Measurements from ENCODE around the gene USP9X. TPM values are rescaled to one million over a fixed set of nuclear protein-coding genes. Genes with fewer than 3 reads are reported as not detected.
"Not testable (repeated sequence)": the region's sequence is repeated elsewhere in the genome, so short reads cannot be mapped to it uniquely, and the experiment has no call there.

USP9X gene
- total and polyA plus RNA-seq, 3 donors from 2014 or later = 50.8 to 161 (median 135) TPM

GRCh38 chrX:41275661-41276609, 190.7 kb downstream of the USP9X start:
- H3K36me3 ChIP-seq (ENCODE audit: low read depth, missing control alignments) = no peaks in the 10 kb centered on the region
- H3K9me3 ChIP-seq = no peaks in the 10 kb centered on the region
- peak overlapping the region; percentile 39 to 71 for H3K27ac ChIP-seq
- TF ChIP-seq CTCF (IDR thresholded peaks at IDR 0.05) (peak in 1 of 3 experiments; percentile 19), POLR2A (IDR thresholded peaks at IDR 0.05) (no peak)
- no peaks in the 10 kb centered on the region for H3K27me3 ChIP-seq
- peak; percentile 74 for DNase-seq
- H3K4me3 ChIP-seq = peak overlapping the region; percentile 44 to 61
- intact Hi-C loops (cut with DNase I; ENCODE audit: low total_unique reads) = no loop called here
- 0 to 4% methylated on average over 7 to 46 of the region's 54 CpGs for WGBS, 2 donors
- no peaks in the 10 kb centered on the region for H3K4me1 ChIP-seq

- 11 to 18% methylated on average over 14 of the region's 19 CpGs for WGBS, 2 donors
- intact Hi-C loops (cut with DNase I; ENCODE audit: low total_unique reads) = no loop called here
- peak overlapping the region; percentile 44 to 61 for H3K4me3 ChIP-seq
- peak overlapping the region in 1 of 2 donors; percentile 39 for H3K27ac ChIP-seq
- TF ChIP-seq CTCF (IDR thresholded peaks at IDR 0.05) (no peak), POLR2A (IDR thresholded peaks at IDR 0.05) (no peak)
- no peaks in the 10 kb centered on the region for H3K4me1 ChIP-seq
- no peaks in the 10 kb centered on the region for H3K27me3 ChIP-seq
- no peaks in the 10 kb centered on the region for H3K9me3 ChIP-seq
- DNase-seq = no peak
- no peaks in the 10 kb centered on the region for H3K36me3 ChIP-seq (ENCODE audit: low read depth, missing control alignments)
Observed at GRCh38 chrX:41276661-41277506, 191.6 kb downstream of the USP9X start.

GRCh38 chrX:41282307-41282706, 197.1 kb downstream of the USP9X start:
- H3K4me1 ChIP-seq; H3K4me3 ChIP-seq; H3K36me3 ChIP-seq (ENCODE audit: low read depth, missing control alignments); DNase-seq; intact Hi-C loops (cut with DNase I; ENCODE audit: low total_unique reads); H3K27me3 ChIP-seq; H3K9me3 ChIP-seq; H3K27ac ChIP-seq: not testable (repeated sequence)
- 83 to 97% methylated on average over 5 of the region's 5 CpGs for WGBS, 2 donors

GRCh38 chrX:41285928-41286327, 200.7 kb downstream of the USP9X start:
- 89 to 100% methylated on average over 3 to 20 of the region's 21 CpGs for WGBS, 2 donors
- H3K27me3 ChIP-seq; H3K4me1 ChIP-seq; H3K27ac ChIP-seq; DNase-seq; H3K9me3 ChIP-seq; H3K4me3 ChIP-seq; intact Hi-C loops (cut with DNase I; ENCODE audit: low total_unique reads); H3K36me3 ChIP-seq (ENCODE audit: low read depth, missing control alignments): not testable (repeated sequence)

Other genes with a start within 250 kb of the USP9X start
- gene DDX3X, start 248.7 kb downstream of the USP9X start, total RNA-seq = 100 to 1,000 TPM; 121 to 157 TPM
- 133 TPM for gene DDX3X, start 248.7 kb downstream of the USP9X start, polyA plus RNA-seq (ENCODE audit: insufficient read depth, low read depth, low replicate concordance)